Lower leg skin (tissue), 4 donors: ENCODE measurements around the gene THBS1. TPM values are rescaled to one million over a fixed set of nuclear protein-coding genes. Genes with fewer than 3 reads are reported as not detected.

ENCODE experiments used
- DNase-seq, 2 donors: peaks; one replicate each; pipeline ENCODE4 v3.0.0-alpha.2; 2019; ENCODE audit warnings: low spot score in 2 of 2
- H3K4me3 ChIP-seq: fragments of 200-600 bp; sonication (generic); 2 replicates; pipeline ENCODE4 v1.5.1; 2017; ENCODE audit warnings: mild to moderate bottlenecking, low read depth; ENCODE audit not compliant: poor library complexity, severe bottlenecking
- CTCF ChIP-seq, 3 donors: fragments of 450-650 bp; IDR thresholded peaks; one replicate each; pipeline ENCODE4 v1.5.1; 2016; ENCODE audit warnings: antibody characterized with exemption in 3 of 3, mild to moderate bottlenecking in 3 of 3, moderate library complexity in 2 of 3
- POLR2A ChIP-seq, 2 donors: fragments of 450-650 bp; IDR thresholded peaks; one replicate each; pipeline ENCODE4 v1.6.1; 2016 to 2017; ENCODE audit warnings: antibody characterized with exemption in 2 of 2, mild to moderate bottlenecking in 1 of 2, moderate library complexity in 1 of 2
- WGBS, 2 donors: methylation state at CpG; one replicate each; pipeline ENCODE4 v1.1.5; 2018; 5-methylcytosine and 5-hydroxymethylcytosine counted together
- intact Hi-C: fragments of 100-400 bp; cut with DNase I; formaldehyde crosslinking; loops from one replicate; pipeline ENCODE4 v1.15.0; 2023; ENCODE audit warnings: low total_unique reads
- total RNA-seq, 4 donors: library from RNA; depleted of rRNA; stranded (reverse); fragments of >200 nt; gene quantifications; one replicate each; pipeline ENCODE4 v1.1.0, GENCODE V29; 2016

The THBS1 gene
- total RNA-seq, 4 donors from 2014 or later, result 84.7 to 158 (median 103) TPM

- no peak for DNase-seq
- intact Hi-C loops, result no loop called here
- no peak overlapping the region for H3K4me3 ChIP-seq
- 68 to 69% methylated on average over 3 of the region's 3 CpGs for WGBS, 2 donors
- TF ChIP-seq CTCF (IDR thresholded peaks at IDR 0.05) (no peak), POLR2A (IDR thresholded peaks at IDR 0.05) (no peak)
Measured at GRCh38 chr15:39640665-39641064, 59.8 kb downstream of the THBS1 start.

GRCh38 chr15:39641191-39641889, 60.5 kb downstream of the THBS1 start:
- intact Hi-C loops, result no loop called here
- TF ChIP-seq POLR2A (IDR thresholded peaks at IDR 0.05) (no peak), CTCF (IDR thresholded peaks at IDR 0.05) (no peak)
- no peak overlapping the region for H3K4me3 ChIP-seq
- WGBS, 2 donors, result 58 to 62% methylated on average over 11 of the region's 11 CpGs
- DNase-seq, result no peak

DNA sequence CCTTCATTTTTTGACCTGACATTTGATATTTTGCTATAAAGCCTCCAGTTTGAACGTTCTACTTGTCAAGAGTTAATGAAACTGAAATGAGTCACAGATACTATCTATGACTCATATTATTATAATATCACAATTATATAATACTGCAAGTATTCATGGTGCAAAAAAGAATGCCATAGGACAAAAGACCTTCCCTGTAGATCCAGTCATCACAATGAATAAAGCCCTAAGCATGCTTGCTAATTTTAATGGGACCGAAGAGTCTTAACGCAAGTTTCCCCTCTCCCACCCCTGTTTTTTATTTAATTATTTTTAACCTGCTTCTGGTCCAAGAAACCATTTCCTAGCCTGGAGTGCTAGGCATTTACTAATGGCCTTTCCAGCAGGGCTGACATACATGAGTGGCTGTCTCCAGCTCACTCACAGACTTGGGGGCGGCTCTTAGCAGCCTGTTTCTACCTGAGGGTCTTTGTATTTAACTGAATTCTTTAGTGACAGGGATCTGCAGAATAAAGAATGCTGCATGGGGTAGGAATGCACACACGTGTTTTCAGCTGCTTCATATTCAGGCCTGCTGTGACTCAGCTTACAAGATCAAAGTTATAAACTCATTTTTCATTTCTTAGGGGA, 61.2 kb downstream of the THBS1 start:
- TF ChIP-seq POLR2A (IDR thresholded peaks at IDR 0.05) (no peak), CTCF (IDR thresholded peaks at IDR 0.05) (no peak)
- no peak overlapping the region for H3K4me3 ChIP-seq
- intact Hi-C loops, result no loop called here
- WGBS, 2 donors, result 25 to 32% methylated on average over 5 of the region's 5 CpGs
- DNase-seq, result no peak

- WGBS, 2 donors, result 54 to 63% methylated on average over 1 of the region's 1 CpG
- no peak overlapping the region for H3K4me3 ChIP-seq
- intact Hi-C loops, result no loop called here
- TF ChIP-seq POLR2A (IDR thresholded peaks at IDR 0.05) (no peak), CTCF (IDR thresholded peaks at IDR 0.05) (no peak)
- DNase-seq, result no peak
Measured at GRCh38 chr15:39643727-39644126, 62.8 kb downstream of the THBS1 start.

DNA sequence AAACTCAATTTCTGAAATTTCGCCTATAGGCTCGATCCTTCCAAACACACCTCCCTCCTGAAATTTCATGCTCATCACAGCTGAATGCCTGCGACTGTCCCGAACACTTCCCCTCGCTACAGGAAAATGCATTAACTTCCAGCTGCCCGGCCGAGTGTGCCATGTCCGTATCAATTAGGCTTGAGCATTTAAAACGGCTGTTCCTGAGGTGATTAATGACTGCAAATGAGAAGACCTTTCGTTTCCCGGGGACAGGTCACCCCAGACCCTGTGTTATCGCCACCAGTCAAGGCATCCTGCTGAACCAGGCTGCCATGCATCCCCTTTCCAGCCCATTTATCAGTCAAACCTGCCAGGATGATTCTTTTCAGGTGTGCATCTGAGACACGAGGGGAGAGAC, 63.3 kb downstream of the THBS1 start:
- DNase-seq, result no peak
- 86 to 88% methylated on average over 13 of the region's 13 CpGs for WGBS, 2 donors
- TF ChIP-seq CTCF (IDR thresholded peaks at IDR 0.05) (no peak), POLR2A (IDR thresholded peaks at IDR 0.05) (no peak)
- intact Hi-C loops, result no loop called here
- H3K4me3 ChIP-seq, result no peak overlapping the region
